Cardiac fibroblast (primary cell): Measurements from ENCODE around the gene MPHOSPH6.
"Not testable (repeated sequence)": the region's sequence is repeated elsewhere in the genome, so short reads cannot be mapped to it uniquely, and the experiment has no call there.

Source experiments
- DNase-seq, 2 donors: peaks; one replicate each; pipeline versions ENCODE4 v3.0.0 to v3.0.0-alpha.2; 2010; ENCODE audit warnings: low read depth in 2 of 2
- H3K4me3 ChIP-seq, 2 donors: replicated peaks in 1 of 2; 1 replicate in 1 of 2; 2 replicates in 1 of 2; pipeline ENCODE4 v1.5.1; 2011; ENCODE audit warnings: low read depth in 2 of 2, low read length in 2 of 2, mild to moderate bottlenecking in 2 of 2, moderate library complexity in 1 of 2
- CTCF ChIP-seq: IDR thresholded peaks from one replicate; pipeline ENCODE4 v1.5.1; 2011; ENCODE audit warnings: low read depth, mild to moderate bottlenecking, low read length, inconsistent platforms

Gene MPHOSPH6, protein sequence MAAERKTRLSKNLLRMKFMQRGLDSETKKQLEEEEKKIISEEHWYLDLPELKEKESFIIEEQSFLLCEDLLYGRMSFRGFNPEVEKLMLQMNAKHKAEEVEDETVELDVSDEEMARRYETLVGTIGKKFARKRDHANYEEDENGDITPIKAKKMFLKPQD

DNA sequence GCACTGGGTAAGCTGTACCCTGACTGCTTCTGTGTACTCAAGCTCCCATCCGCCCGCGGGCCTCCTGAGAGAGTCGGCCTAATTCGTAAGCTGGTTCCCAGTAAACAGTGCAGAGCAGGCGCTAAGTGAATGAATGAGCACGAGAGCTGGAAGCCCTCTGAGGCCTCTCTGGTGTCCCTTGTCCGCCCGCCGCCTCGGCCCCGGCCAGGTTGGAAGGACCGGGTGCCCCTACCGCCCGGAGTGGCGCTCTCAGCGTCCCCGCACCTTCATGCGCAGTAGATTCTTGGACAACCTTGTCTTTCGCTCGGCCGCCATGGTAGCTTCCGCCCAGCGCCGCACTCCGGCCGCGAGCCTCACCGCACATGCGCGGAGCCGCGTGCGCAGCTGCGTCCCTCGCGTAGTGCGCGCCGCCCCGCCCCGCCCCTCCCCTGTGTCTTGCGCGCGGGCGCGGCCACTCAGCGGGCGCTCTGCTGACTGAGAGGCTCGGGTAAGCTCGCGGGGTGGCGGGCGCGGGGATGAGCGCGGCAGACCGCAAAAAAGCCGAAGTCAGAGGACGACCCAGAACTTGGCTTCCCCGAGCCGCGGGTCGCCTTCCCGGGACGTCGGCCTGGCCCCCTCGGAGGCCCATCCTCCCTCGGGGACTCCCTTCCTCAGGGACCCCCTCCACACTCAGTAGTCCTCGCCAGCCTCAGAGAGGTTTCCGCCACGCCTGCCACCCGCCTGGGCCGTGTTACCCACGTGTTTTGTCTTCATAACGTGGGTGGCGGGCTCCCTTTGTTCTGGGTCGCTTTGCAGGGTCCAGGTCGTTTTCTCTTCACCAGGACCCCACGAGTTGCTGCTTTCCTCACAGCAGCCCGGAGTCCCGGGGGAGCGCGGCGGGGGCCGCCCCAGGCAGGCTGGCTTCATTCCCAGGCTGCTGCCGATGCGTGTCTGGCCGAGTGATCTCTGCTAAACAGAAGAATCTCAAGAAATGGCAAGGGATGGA lies at the start of gene MPHOSPH6:
MPHOSPH6 (minus strand) TSS at position 364 of the 985 bp plus-strand sequence; CDS start at position 315, 49 bp downstream.
- TF ChIP-seq CTCF, result no peak
- DNase-seq, result peak; percentile 89 to 96
- H3K4me3 ChIP-seq, result peak within 1 kb of the TSS; percentile 69 to 73

GRCh38 chr16:82219298-82219697 lies 49.3 kb upstream of the MPHOSPH6 start:
- H3K4me3 ChIP-seq, result no peak overlapping the region
- TF ChIP-seq CTCF, result no peak
- no peak for DNase-seq

DNA sequence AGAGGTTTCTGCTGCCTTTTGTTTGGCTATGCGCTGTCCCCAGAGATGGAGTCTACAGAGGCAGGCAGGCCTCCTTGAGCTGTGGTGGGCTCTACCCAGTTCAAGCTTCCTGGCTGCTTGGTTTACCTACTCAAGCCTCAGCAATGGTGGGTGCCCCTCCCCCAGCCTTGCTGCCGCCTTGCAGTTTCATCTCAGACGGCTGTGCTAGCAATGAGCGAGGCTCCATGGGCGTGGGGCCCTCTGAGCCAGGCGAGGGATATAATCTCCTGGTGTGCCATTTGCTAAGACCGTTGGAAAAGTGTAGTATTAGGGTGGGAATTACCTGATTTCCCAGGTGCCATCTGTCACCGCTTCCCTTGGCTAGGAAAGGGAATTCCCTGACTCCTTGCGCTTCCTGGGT lies 39.3 kb upstream of the MPHOSPH6 start:
- not testable (repeated sequence) for DNase-seq, H3K4me3 ChIP-seq

GRCh38 chr16:82203198-82203597 lies 33.2 kb upstream of the MPHOSPH6 start:
- H3K4me3 ChIP-seq, result no peak overlapping the region
- TF ChIP-seq CTCF, result no peak
- DNase-seq, result no peak

- no peak for TF ChIP-seq CTCF
- no peak overlapping the region for H3K4me3 ChIP-seq
- no peak for DNase-seq
Observed at GRCh38 chr16:82201926-82202325, 31.9 kb upstream of the MPHOSPH6 start.

DNA sequence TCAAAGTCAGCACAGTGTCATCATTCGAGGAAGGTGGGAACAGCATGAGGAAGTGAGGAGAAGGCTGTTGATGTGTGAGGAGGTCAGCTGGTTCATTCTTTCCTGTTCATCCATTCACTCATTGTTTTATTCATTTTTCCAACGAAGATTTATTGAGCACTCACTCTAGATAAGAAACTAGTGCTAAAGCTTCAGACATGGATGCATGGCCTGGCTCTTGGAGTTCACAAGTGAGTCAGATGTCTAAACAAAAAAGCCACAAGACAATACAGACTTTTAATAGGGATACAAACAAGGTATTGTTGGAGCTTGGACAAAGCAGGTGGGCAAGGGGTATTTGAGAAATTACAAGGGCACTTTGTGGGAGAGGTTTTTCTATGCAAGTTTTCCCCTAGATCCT lies 31.3 kb upstream of the MPHOSPH6 start:
- H3K4me3 ChIP-seq, result no peak overlapping the region

More for the DNA sequence above, 31.3 kb upstream of the MPHOSPH6 start:
- TF ChIP-seq CTCF, result no peak
- no peak for DNase-seq
